NOMO-1 treated with DMSO at 0.1 percent for 48 hours (cell line): ENCODE data around the gene SV2C.
"Not testable (repeated sequence)": the region's sequence is repeated elsewhere in the genome, so short reads cannot be mapped to it uniquely, and the experiment has no call there.

Experiments
- DNase-seq: peaks from one replicate; lab custom pipeline; 2025; ENCODE audit not compliant: unreplicated experiment; lab: John Stamatoyannopoulos, UW

Gene SV2C

GRCh38 chr5:76199336-76200318 lies 116.4 kb downstream of the SV2C start:
- no peak for DNase-seq

- DNase-seq, result peak; percentile 71
Measured at GRCh38 chr5:76202182-76202581, 119.0 kb downstream of the SV2C start.

GRCh38 chr5:76204191-76204590 lies 121.0 kb downstream of the SV2C start:
- DNase-seq, result no peak

GRCh38 chr5:76204713-76205112 lies 121.5 kb downstream of the SV2C start:
- no peak for DNase-seq

GRCh38 chr5:76207120-76207519 lies 123.9 kb downstream of the SV2C start:
- DNase-seq, result peak; percentile 42

GRCh38 chr5:76209297-76209696 lies 126.1 kb downstream of the SV2C start:
- DNase-seq, result no peak

GRCh38 chr5:76210946-76211345 lies 127.8 kb downstream of the SV2C start:
- no peak for DNase-seq

- no peak for DNase-seq
Measured at GRCh38 chr5:76213858-76214257, 130.7 kb downstream of the SV2C start.

GRCh38 chr5:76216748-76217147 lies 133.6 kb downstream of the SV2C start:
- no peak for DNase-seq

GRCh38 chr5:76219636-76220035 lies 136.5 kb downstream of the SV2C start:
- no peak for DNase-seq

- no peak for DNase-seq
Measured at GRCh38 chr5:76221311-76221710, 138.1 kb downstream of the SV2C start.

GRCh38 chr5:76222318-76222717 lies 139.1 kb downstream of the SV2C start:
- DNase-seq, result no peak

GRCh38 chr5:76223696-76224095 lies 140.5 kb downstream of the SV2C start:
- DNase-seq, result no peak

GRCh38 chr5:76224898-76225297 lies 141.7 kb downstream of the SV2C start:
- DNase-seq, result peak; percentile 30

- DNase-seq, result peak; percentile 55
Measured at GRCh38 chr5:76225336-76225735, 142.2 kb downstream of the SV2C start.

GRCh38 chr5:76229900-76230299 lies 146.7 kb downstream of the SV2C start:
- DNase-seq, result no peak

GRCh38 chr5:76230711-76231285 lies 147.6 kb downstream of the SV2C start:
- DNase-seq, result no peak

- no peak for DNase-seq
Measured at GRCh38 chr5:76234665-76235064, 151.5 kb downstream of the SV2C start.

GRCh38 chr5:76236684-76237083 lies 153.5 kb downstream of the SV2C start:
- no peak for DNase-seq

- DNase-seq, result no peak
Measured at GRCh38 chr5:76240336-76240735, 157.2 kb downstream of the SV2C start.

- not testable (repeated sequence) for DNase-seq
Measured at GRCh38 chr5:76242155-76242554, 159.0 kb downstream of the SV2C start.

GRCh38 chr5:76245590-76245989 lies 162.4 kb downstream of the SV2C start:
- no peak for DNase-seq
